ENCODE results near the gene SMAD5. TPM values are rescaled to one million over a fixed set of nuclear protein-coding genes. Genes with fewer than 3 reads are reported as not detected.

Gene SMAD5
- total RNA-seq, 1 donor from 2014 or later = 51.7 TPM

GRCh38 chr5:136216230-136216629 is 83.6 kb downstream of the SMAD5 start:
- H3K9me3 Mint-ChIP-seq (ENCODE audit: low read depth) = peaks cover 12% of the 10 kb centered on the region

GRCh38 chr5:136221340-136221739 is 88.7 kb downstream of the SMAD5 start:
- Mint-ChIP-seq H3K4me1 (ENCODE audit: low read depth) (no peaks in the 10 kb centered on the region), H3K9me3 (ENCODE audit: low read depth) (peaks cover 21% of the 10 kb centered on the region), H3K4me3 (ENCODE audit: unreplicated experiment) (no peak overlapping the region), H3K27ac (ENCODE audit: unreplicated experiment) (no peak overlapping the region), H3K36me3 (ENCODE audit: low read depth) (peaks cover 13% of the 10 kb centered on the region), H3K27me3 (ENCODE audit: low read depth) (peaks cover 30% of the 10 kb centered on the region)
- no peak for DNase-seq (ENCODE audit: low spot score)
- TF ChIP-seq CTCF (IDR thresholded peaks at IDR 0.05) = no peak

More at GRCh38 chr5:136216230-136216629, 83.6 kb downstream of the SMAD5 start:
- no peak overlapping the region for H3K4me3 Mint-ChIP-seq (ENCODE audit: unreplicated experiment)
- no peak overlapping the region for H3K27ac Mint-ChIP-seq (ENCODE audit: unreplicated experiment)
- no peak for TF ChIP-seq CTCF (IDR thresholded peaks at IDR 0.05)
- H3K27me3 Mint-ChIP-seq (ENCODE audit: low read depth) = peaks cover 6% of the 10 kb centered on the region
- no peak for DNase-seq (ENCODE audit: low spot score)
- H3K36me3 Mint-ChIP-seq (ENCODE audit: low read depth) = peaks cover 7% of the 10 kb centered on the region
- no peaks in the 10 kb centered on the region for H3K4me1 Mint-ChIP-seq (ENCODE audit: low read depth)

- no peak for TF ChIP-seq CTCF (IDR thresholded peaks at IDR 0.05)
- Mint-ChIP-seq H3K27me3 (ENCODE audit: low read depth) (peaks cover 37% of the 10 kb centered on the region), H3K4me3 (ENCODE audit: unreplicated experiment) (no peak overlapping the region)
Observed at GRCh38 chr5:136222580-136223235, 90.1 kb downstream of the SMAD5 start.

GRCh38 chr5:136225796-136226195 is 93.2 kb downstream of the SMAD5 start:
- H3K27ac Mint-ChIP-seq (ENCODE audit: unreplicated experiment) = no peak overlapping the region
- peaks cover 8% of the 10 kb centered on the region for H3K36me3 Mint-ChIP-seq (ENCODE audit: low read depth)

More at GRCh38 chr5:136222580-136223235, 90.1 kb downstream of the SMAD5 start:
- Mint-ChIP-seq H3K4me1 (ENCODE audit: low read depth) (no peaks in the 10 kb centered on the region), H3K27ac (ENCODE audit: unreplicated experiment) (no peak overlapping the region), H3K9me3 (ENCODE audit: low read depth) (peaks cover 21% of the 10 kb centered on the region), H3K36me3 (ENCODE audit: low read depth) (peaks cover 13% of the 10 kb centered on the region)
- no peak for DNase-seq (ENCODE audit: low spot score)

GRCh38 chr5:136226401-136226800 is 93.8 kb downstream of the SMAD5 start:
- Mint-ChIP-seq H3K36me3 (ENCODE audit: low read depth) (peaks cover 4% of the 10 kb centered on the region), H3K4me3 (ENCODE audit: unreplicated experiment) (no peak overlapping the region), H3K27ac (ENCODE audit: unreplicated experiment) (no peak overlapping the region), H3K27me3 (ENCODE audit: low read depth) (peaks cover 58% of the 10 kb centered on the region), H3K9me3 (ENCODE audit: low read depth) (peaks cover 7% of the 10 kb centered on the region), H3K4me1 (ENCODE audit: low read depth) (no peaks in the 10 kb centered on the region)
- no peak for DNase-seq (ENCODE audit: low spot score)
- no peak for TF ChIP-seq CTCF (IDR thresholded peaks at IDR 0.05)

More at GRCh38 chr5:136225796-136226195, 93.2 kb downstream of the SMAD5 start:
- no peak for TF ChIP-seq CTCF (IDR thresholded peaks at IDR 0.05)
- Mint-ChIP-seq H3K4me1 (ENCODE audit: low read depth) (no peaks in the 10 kb centered on the region), H3K4me3 (ENCODE audit: unreplicated experiment) (no peak overlapping the region), H3K27me3 (ENCODE audit: low read depth) (peaks cover 54% of the 10 kb centered on the region), H3K9me3 (ENCODE audit: low read depth) (peaks cover 11% of the 10 kb centered on the region)
- DNase-seq (ENCODE audit: low spot score) = no peak
